Ishikawa (cell line): Measurements from ENCODE around the gene SEC14L6.

ENCODE experiments used
- CEBPB ChIP-seq: IDR thresholded peaks from 2 replicates; pipeline ENCODE4 v1.6.1; 2012
- CREB1 ChIP-seq: IDR thresholded peaks from 2 replicates; pipeline ENCODE4 v1.6.1; 2012; ENCODE audit warnings: low read depth
- EGR1 ChIP-seq: IDR thresholded peaks from 2 replicates; pipeline ENCODE4 v1.6.1; 2012
- EP300 ChIP-seq: IDR thresholded peaks from 2 replicates; pipeline ENCODE4 v1.6.1; 2012; ENCODE audit warnings: borderline replicate concordance
- FOXM1 ChIP-seq: IDR thresholded peaks from 2 replicates; pipeline ENCODE4 v1.6.1; 2012; ENCODE audit warnings: low read depth, borderline replicate concordance
- MAX ChIP-seq: IDR thresholded peaks from 2 replicates; pipeline ENCODE4 v1.6.1; 2012
- NFIC ChIP-seq: IDR thresholded peaks from 2 replicates; pipeline ENCODE4 v1.6.1; 2012
- RAD21 ChIP-seq: IDR thresholded peaks from 2 replicates; pipeline ENCODE4 v1.6.1; 2012; ENCODE audit warnings: low read depth
- REST ChIP-seq: IDR thresholded peaks from 2 replicates; pipeline ENCODE4 v1.6.1; 2012; ENCODE audit warnings: low read depth, mild to moderate bottlenecking
- TAF1 ChIP-seq: IDR thresholded peaks from 2 replicates; pipeline ENCODE4 v1.6.1; 2012; ENCODE audit warnings: low read depth, mild to moderate bottlenecking
- TCF12 ChIP-seq: IDR thresholded peaks from 2 replicates; pipeline ENCODE4 v1.6.1; 2012; ENCODE audit warnings: low read depth
- TEAD4 ChIP-seq: IDR thresholded peaks from 2 replicates; pipeline ENCODE4 v1.6.1; 2012
- YY1 ChIP-seq: IDR thresholded peaks from 2 replicates; pipeline ENCODE4 v1.6.1; 2012; ENCODE audit warnings: low read depth
- ZBTB7A ChIP-seq: IDR thresholded peaks from 2 replicates; pipeline ENCODE4 v1.6.1; 2012; ENCODE audit warnings: low read depth
- TF ChIP-seq, protein P1 (sequence below): IDR thresholded peaks from 2 replicates; pipeline ENCODE4 v1.6.1; 2012

The SEC14L6 gene

DNA sequence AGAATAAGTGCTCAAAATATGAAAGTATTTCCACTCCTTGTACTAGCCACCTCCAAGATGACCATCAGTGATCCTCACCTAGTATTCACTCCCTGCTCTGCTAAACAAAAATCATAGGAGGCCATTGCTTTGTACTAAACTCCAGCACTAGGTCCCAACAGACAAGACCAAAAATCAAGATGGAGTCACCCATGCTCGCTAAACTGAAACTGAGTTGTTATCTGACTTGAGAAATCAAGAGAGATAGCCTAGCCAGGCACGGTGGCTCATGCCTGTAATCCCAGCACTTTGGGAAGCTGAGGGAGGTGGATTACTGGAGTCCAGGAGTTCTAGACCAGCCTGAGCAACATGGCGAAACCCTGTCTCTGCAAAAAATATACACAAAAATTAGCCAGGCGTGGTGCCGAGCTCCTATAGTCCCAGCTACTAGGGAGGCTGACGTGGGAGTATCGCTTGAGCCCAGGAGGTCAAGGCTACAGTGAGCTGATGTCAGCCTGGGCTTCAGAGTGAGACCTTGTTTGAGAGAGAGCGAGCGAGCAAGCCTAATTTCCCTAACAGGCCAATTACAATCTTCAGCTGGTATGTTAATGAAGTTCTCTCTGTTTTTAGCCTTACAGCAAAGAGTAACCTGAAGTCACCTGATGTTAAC is 9.3 kb downstream of the SEC14L6 start:
- TF ChIP-seq NFIC = no peak
- TF ChIP-seq EP300 = no peak
- TF ChIP-seq FOXM1 = no peak
- no peak for TF ChIP-seq CEBPB
- no peak for TF ChIP-seq RAD21
- TF ChIP-seq EGR1 = no peak
- TF ChIP-seq TCF12 = no peak
- no peak for TF ChIP-seq TAF1
- no peak for TF ChIP-seq ZBTB7A
- no peak for TF ChIP-seq YY1

- TF ChIP-seq REST = no peak
- TF ChIP-seq TAF1 = no peak
- TF ChIP-seq CEBPB = no peak
- TF ChIP-seq, protein P1, sequence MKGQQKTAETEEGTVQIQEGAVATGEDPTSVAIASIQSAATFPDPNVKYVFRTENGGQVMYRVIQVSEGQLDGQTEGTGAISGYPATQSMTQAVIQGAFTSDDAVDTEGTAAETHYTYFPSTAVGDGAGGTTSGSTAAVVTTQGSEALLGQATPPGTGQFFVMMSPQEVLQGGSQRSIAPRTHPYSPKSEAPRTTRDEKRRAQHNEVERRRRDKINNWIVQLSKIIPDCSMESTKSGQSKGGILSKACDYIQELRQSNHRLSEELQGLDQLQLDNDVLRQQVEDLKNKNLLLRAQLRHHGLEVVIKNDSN = no peak
- TF ChIP-seq TEAD4 = no peak
- TF ChIP-seq CREB1 = no peak
- TF ChIP-seq EP300 = no peak
- no peak for TF ChIP-seq ZBTB7A
- no peak for TF ChIP-seq TCF12
- no peak for TF ChIP-seq NFIC
- no peak for TF ChIP-seq RAD21
- no peak for TF ChIP-seq FOXM1
- no peak for TF ChIP-seq YY1
- TF ChIP-seq MAX = no peak
- TF ChIP-seq EGR1 = no peak
Observed at GRCh38 chr22:30535182-30535581, 11.4 kb downstream of the SEC14L6 start.

DNA sequence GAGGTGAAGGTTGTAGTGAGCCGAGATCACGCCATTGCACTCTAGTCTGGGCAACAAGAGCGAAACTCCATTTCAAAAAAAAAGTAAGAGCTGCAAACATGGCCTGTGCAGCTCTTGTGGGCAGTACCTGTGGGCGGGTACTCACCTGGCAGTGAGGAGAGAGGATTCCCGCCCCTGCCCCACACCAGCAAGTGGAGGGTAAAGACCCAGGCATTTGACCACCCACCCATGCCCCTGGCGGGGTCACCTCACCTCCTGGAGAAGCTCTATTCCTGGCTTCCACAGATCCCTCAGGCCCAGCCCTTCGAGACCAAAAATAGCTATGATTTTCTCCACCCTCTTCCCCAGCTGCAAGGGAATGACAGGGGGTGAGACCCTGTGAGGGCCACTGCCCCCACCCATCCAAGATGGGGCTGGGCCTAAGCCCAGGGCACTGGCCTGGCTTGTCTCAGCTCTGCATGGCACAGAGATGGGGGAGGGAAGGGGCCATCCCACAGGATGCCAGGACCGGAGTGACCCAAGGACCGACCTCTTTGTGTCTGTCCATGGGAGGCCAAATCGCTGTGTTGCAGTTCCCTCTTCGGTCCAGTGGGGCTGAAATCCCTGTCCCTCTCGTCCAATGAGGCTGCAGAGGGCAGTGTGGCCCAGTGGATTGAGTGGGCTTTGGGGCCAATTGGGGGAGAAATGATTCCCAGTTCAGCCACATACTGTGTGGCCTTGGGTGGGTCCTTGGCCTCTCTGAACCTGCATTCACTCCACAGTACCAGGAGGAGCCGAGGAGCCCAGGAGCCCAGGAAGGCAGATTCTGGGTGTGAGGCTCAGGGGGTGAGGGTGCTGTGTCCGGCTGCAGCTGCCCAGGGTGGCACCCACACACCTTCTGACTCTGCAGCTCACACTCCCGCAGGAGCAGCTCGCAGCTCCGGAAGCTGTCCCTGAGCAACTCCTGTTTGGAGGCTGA is 14.6 kb downstream of the SEC14L6 start:
- TF ChIP-seq EP300 = no peak
- no peak for TF ChIP-seq CREB1
- TF ChIP-seq CEBPB = no peak
- no peak for TF ChIP-seq FOXM1
- TF ChIP-seq RAD21 = no peak
- TF ChIP-seq TEAD4 = no peak
- no peak for TF ChIP-seq TAF1
- no peak for TF ChIP-seq EGR1
- no peak for TF ChIP-seq TCF12
- TF ChIP-seq REST = no peak
- TF ChIP-seq MAX = no peak
- TF ChIP-seq ZBTB7A = no peak

- TF ChIP-seq EGR1 (no peak), YY1 (no peak), EP300 (no peak), REST (no peak), RAD21 (no peak), CREB1 (no peak), TEAD4 (no peak)
Observed at GRCh38 chr22:30526656-30527055, 19.9 kb downstream of the SEC14L6 start.
